GM21526 (cell line): ENCODE data around the gene SERPIND1.

Experiments
- ATAC-seq: cut with Tn5 transposase; IDR thresholded peaks from one replicate; pipeline ENCODE4 v1.9.1; 2021; ENCODE audit warnings: moderate library complexity; ENCODE audit not compliant: unreplicated experiment, low FRiP score

Gene SERPIND1

DNA sequence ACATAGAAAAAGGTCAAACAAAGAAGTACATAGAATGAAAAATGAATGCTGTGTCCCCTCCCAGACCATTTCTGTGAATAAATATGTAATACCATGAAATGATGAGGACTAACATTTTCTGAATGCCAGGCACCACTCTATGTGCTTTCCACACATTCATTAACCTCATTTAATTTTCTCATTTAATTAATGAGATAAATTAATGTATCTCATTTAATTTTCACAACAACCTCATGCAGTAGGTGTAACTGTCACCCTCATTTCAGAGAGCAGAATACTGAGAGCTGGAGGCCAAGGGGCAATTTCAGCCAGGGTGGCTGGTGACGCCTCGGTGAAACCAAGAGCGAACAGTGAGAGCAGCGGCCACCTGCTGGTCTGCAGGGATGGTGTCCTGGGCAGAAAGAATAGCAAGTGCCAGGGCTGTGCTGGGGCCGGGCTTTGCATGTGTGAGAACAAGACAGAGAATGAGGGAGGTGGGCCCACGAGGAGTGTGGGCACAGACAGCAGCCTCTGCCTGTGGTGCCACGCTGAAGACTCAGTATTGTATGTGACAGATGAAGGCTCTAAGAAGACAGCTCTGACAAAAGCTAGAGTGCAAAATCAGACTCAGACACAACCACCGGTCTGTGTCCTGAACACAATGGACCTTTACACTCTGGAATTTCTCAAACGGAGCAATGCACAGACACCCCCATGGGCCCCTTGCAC is 1.8 kb upstream of the SERPIND1 start:
- no peak for ATAC-seq

- no peak for ATAC-seq
These were observed 969 bp downstream of the SERPIND1 start for GRCh38 chr22:20774882-20775281.

- ATAC-seq, result no peak
These were observed 1.5 kb downstream of the SERPIND1 start for GRCh38 chr22:20775342-20775895.

GRCh38 chr22:20776624-20777405 is 2.9 kb downstream of the SERPIND1 start:
- ATAC-seq, result no peak

DNA sequence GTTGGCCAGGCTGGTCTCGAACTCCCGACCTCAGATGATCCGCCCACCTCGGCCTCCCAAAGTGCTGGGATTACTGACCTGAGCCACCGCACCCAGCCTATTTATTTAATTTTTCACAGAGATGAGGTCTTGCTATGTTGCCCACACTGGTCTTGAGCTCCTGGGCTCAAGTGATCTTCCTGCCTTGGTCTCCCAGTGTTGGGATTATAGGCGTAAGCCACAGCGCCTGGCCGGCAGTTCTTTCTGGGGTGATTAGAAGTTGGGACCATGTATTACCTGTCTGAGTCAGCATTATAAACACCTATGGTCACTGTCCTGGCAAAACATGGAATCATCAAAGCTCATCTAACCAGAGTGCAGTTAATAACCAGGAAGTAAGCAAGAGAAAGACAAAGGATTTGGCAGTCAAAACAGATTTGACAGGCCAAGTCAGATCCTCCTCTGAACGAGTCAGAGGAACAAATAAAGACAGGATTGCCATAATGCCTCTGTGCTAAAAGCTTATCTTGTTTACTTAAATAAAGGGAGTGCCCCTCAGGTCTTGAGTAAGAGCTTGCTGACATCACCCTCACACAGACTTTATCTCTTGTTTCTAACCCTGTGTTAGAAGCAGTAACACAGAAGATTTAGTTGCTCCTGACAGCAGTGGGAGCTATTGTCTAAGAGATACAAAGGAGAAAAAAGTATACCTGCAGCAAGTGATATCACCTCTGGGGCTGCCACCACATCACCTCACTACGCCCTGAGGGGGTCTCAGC is 3.7 kb downstream of the SERPIND1 start:
- no peak for ATAC-seq

GRCh38 chr22:20779014-20779817 is 5.3 kb downstream of the SERPIND1 start:
- no peak for ATAC-seq

- no peak for ATAC-seq
These were observed 5.9 kb downstream of the SERPIND1 start for GRCh38 chr22:20779818-20780158.

GRCh38 chr22:20781272-20781990 is 7.5 kb downstream of the SERPIND1 start:
- ATAC-seq, result no peak

DNA sequence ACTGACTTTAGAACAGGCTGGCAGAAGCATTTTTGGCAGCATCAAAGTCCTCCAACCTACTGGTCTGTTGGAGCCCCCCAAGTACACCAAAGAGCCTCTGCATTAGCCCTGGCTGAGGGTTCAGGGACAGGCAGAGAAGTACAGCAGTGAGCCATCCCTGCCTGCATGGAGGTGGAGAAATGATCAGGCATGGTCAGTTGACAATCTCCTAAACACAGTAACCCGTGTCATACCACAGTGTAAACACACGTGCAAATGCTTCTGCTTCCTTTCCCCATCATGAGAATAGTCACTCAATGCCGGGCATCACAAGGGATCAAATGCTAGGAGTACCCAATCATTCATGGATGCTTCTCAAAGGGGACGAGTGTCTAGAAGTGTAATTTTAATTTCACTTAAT is 8.2 kb downstream of the SERPIND1 start:
- no peak for ATAC-seq

DNA sequence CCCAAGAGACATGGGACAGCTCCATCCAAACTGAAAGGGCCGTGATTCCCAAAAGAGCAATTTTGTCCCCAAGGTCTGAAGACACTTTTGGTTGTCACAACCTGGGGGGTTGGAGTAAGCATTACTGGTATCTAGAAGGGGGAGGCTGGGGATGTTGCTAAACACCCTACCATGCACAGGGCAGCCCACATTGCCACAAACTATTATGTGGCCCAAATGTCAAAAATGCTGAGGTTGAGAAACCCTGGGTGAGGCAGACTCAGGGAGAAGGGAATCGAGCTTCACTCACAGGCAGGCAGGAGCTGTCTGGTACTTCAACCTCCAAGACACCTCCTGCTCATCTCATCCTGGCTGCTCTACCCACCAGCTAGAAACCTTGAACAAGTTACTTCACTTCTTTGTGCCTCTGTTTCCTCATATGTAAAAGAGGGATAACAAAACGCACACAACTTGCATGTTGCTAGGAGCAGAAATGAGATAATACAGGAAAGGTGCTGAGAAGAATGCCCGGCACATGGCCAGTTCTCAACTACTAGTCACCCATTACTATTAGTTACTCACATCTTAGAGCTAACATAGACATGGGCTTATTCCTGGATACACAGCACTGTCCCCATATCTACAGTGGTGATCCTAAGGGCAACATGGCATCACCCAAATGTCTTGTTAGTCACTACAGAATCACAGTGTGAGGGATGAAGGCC is 8.8 kb downstream of the SERPIND1 start:
- no peak for ATAC-seq

GRCh38 chr22:20783300-20783673 is 9.4 kb downstream of the SERPIND1 start:
- no peak for ATAC-seq

DNA sequence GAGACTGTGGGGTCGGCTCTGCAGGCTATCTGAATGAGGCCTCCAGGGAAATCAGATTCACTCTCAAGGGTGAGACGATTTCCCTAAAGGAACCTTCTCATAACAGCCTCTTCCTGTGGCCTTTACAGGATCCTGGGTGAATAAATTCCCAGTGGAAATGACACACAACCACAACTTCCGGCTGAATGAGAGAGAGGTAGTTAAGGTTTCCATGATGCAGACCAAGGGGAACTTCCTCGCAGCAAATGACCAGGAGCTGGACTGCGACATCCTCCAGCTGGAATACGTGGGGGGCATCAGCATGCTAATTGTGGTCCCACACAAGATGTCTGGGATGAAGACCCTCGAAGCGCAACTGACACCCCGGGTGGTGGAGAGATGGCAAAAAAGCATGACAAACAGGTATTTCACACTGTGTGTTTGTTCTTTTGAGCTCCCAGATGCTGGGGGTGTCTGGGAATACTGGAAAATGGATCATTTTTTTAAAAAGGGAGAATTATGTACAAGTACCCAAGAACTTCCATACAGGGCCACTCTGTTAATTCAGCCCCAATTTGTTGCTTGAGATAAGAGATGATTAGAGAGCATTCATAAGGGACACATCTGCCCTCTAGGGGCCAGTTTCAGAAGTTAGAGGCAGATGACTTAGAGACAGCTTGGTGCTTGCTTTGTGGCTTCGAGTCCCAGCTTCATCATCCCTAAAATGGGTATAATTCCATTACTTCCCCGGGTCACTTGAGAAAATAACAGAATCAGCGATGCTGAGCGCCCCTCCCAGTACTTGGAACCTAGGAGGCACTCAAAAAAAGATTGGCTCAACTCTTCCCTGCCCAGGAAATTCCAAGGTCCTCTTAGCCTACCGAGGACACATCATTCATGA is 10.2 kb downstream of the SERPIND1 start:
- ATAC-seq, result no peak

- ATAC-seq, result no peak
These were observed 11.5 kb downstream of the SERPIND1 start for GRCh38 chr22:20785415-20785814.

DNA sequence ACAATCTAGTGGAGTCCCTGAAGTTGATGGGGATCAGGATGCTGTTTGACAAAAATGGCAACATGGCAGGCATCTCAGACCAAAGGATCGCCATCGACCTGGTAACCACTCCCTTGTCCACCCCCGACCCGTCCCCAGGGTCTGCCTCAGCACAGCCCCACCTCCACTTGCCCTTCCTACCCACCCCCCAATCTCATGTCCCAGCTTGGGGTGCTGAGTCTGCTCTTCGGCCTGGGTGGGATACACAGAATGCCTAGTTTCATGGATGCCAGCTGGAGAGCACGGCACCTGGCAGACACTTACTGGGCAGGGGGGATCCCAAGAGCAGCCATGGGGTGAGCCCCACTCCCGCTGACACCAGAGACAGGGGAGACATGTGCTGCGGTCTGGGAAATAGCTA is 12.1 kb downstream of the SERPIND1 start:
- no peak for ATAC-seq

DNA sequence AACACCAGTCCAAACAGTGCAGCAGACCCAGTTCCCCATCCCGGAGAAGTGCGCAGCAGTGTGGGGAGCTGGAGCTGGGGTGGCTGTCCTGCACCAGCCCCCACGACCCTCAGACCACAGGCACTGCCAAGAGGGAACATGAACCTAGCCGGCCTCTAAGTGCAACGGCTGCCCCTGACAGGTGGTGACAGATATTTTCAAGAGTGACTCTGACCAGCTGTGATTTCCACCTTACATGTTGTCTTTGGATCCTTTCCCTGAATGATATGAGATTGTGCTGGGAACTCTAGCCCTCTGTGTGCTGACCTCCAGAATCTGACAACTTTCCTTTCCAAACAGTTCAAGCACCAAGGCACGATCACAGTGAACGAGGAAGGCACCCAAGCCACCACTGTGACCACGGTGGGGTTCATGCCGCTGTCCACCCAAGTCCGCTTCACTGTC is 12.6 kb downstream of the SERPIND1 start:
- no peak for ATAC-seq

- ATAC-seq, result no peak
These were observed 13.3 kb downstream of the SERPIND1 start for GRCh38 chr22:20787223-20787622.

DNA sequence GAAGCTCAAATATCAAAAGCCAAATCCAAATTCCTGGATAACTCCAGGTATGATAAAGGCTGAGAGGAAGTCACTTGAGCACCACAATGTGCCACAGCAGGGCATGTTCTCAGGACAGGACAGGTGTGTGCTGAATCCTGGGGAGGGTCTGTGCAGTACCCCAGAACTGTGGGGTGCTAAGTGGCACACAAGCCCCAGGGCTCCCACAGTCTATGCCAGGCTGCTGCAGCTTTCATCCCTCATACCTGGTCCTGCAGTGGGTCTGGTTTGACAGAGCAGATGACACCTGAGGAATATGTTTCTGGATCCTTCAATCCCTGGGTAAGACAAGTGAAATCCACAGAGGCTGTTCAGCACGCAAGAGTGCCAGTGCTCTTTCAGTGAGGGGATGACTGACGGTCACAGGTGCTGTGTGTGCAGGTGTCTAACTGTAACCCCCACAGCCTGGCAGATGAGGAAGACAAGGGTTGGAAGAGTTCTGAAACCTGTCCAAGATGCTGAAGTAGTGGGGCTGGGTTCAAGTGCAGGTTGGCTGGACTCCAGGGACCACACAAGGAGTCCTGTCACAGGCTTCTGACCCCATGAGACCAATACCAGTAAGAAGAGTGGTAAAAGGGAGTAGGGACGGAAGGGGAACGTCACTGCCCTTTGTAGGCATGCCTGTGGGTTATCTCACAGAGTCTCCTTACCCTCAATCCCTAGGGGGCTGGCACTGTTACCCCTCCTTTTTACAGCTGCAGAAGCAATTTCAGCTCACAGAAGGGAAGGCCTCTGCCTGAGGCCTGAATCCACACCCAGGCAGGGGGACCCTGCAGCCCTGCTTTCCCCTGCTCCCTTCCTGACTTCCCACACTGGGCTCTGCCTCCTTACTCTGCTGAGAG is 14.1 kb downstream of the SERPIND1 start:
- ATAC-seq, result no peak
